ENCODE data around the gene NEDD1.

GRCh38 chr12:96906498-96906848, 584 bp upstream of the NEDD1 start:
- TF ChIP-seq CTCF (IDR thresholded peaks at IDR 0.05; ENCODE audit: low read length) (no peak), EZH2 (optimal IDR thresholded peaks at IDR 0.05; ENCODE audit: low read depth, low read length) (no peak), EZH2phosphoT487 (IDR thresholded peaks at IDR 0.05; ENCODE audit: low read length) (no peak)

Data from MM.1S (cell line).